ENCODE measurements around the gene ACSM2B. TPM values are rescaled to one million over a fixed set of nuclear protein-coding genes. Genes with fewer than 3 reads are reported as not detected.
"Not testable (repeated sequence)": the region's sequence is repeated elsewhere in the genome, so short reads cannot be mapped to it uniquely, and the experiment has no call there.

The ACSM2B gene
- total RNA-seq, 1 experiment from 2014 or later: not detected

DNA sequence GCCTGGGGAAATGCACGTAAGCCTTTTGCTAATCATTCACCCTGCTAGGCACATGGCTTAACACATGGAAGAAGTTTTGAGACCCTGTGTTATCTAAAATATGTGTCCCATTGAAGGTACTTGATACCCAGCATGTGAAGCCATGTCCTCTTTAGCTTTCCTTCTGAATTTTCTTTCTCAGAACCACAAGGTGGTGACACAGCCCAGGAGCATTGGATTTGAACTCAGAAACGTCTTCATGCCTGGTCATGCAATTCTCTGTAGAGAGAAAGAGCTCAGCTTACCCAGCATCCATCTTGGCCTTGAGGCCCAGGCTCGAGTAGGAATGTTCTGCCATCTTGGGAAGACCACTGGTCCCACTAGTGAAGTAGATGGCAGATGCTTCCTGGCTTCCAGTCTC lies 22.7 kb downstream of the ACSM2B start:
- H3K9me2 ChIP-seq (replicated peaks; ENCODE audit: low read length); H3K4me3 ChIP-seq (ENCODE audit: low read length); intact Hi-C loops (cut with micrococcal nuclease); H3K79me2 ChIP-seq (ENCODE audit: low read length); CTCF ChIA-PET; POLR2A ChIA-PET (ENCODE audit: unreplicated experiment); DNase-seq; H3K9ac ChIP-seq (ENCODE audit: low read length); H3K36me3 ChIP-seq (ENCODE audit: low read depth, low read length); BruUV-seq (replicated peaks); H3K27me3 ChIP-seq (ENCODE audit: low read length); H2AFZ ChIP-seq (ENCODE audit: low read length); H3K27ac ChIP-seq (ENCODE audit: low read length); ATAC-seq; H4K20me1 ChIP-seq (ENCODE audit: low read length); H3K4me1 ChIP-seq (ENCODE audit: insufficient read depth, low read length); H3F3A ChIP-seq (ENCODE audit: low read length, unreplicated experiment); H3K9me3 ChIP-seq (ENCODE audit: low read length); H3K4me2 ChIP-seq (ENCODE audit: low read length): not testable (repeated sequence)

DNA sequence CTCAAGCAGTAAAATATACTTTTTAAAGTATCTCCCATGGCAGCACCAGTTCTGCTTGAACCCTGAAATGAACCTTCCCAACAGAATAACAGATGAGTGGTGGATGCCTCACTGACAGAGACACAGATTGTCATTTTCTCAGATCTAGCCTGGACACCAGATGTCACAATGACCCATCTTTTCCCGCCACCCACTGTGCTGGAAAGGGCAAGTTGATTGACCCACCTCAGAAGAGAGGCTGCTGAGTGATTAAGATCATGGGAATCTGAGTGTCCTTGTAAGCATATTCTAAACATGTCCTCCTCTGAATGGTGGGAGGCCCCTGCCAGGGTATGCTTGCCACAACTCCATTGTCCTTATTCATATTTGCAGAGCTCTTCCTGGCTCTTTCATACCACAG lies 29.2 kb downstream of the ACSM2B start:
- H4K20me1 ChIP-seq (ENCODE audit: low read length); H3K4me2 ChIP-seq (ENCODE audit: low read length); H3K9ac ChIP-seq (ENCODE audit: low read length); CTCF ChIA-PET; BruUV-seq (replicated peaks); H3K9me2 ChIP-seq (replicated peaks; ENCODE audit: low read length); H3K9me3 ChIP-seq (ENCODE audit: low read length); ATAC-seq; intact Hi-C loops (cut with micrococcal nuclease); H2AFZ ChIP-seq (ENCODE audit: low read length); H3K4me3 ChIP-seq (ENCODE audit: low read length); H3K4me1 ChIP-seq (ENCODE audit: insufficient read depth, low read length); H3K36me3 ChIP-seq (ENCODE audit: low read depth, low read length); H3F3A ChIP-seq (ENCODE audit: low read length, unreplicated experiment); H3K27me3 ChIP-seq (ENCODE audit: low read length); POLR2A ChIA-PET (ENCODE audit: unreplicated experiment); DNase-seq; H3K27ac ChIP-seq (ENCODE audit: low read length); H3K79me2 ChIP-seq (ENCODE audit: low read length): not testable (repeated sequence)

DNA sequence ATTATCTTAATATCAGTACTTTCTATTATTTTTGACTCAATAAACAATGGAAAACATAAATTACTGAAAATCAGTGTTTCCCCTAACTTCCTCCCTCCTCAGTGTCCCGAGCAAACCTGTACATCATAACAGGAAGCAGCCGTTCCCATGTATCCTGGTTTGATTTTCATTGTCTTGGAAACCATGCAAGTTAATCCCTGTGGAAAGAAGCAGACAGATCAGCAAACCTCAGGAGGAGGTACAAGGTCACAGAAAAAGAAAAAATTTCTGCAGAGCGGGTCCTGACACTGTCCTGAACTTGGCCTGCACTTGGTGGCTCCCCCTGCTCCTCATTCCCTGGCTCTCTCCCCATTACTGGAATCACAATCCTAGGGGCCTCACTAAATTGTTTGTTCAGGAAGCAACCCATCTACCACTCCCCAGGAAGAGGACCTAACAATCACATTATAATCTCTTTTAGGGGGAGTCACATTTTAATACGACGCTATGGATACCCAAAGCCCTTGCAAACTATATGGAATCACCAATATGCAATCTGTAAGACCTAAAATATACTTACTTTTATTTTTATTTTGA lies 29.8 kb downstream of the ACSM2B start:
- H3K4me3 ChIP-seq (ENCODE audit: low read length); H3K9me2 ChIP-seq (replicated peaks; ENCODE audit: low read length); H3F3A ChIP-seq (ENCODE audit: low read length, unreplicated experiment); H3K36me3 ChIP-seq (ENCODE audit: low read depth, low read length); H3K9me3 ChIP-seq (ENCODE audit: low read length); H3K27me3 ChIP-seq (ENCODE audit: low read length); H3K4me2 ChIP-seq (ENCODE audit: low read length); POLR2A ChIA-PET (ENCODE audit: unreplicated experiment); DNase-seq; H2AFZ ChIP-seq (ENCODE audit: low read length); H4K20me1 ChIP-seq (ENCODE audit: low read length); H3K9ac ChIP-seq (ENCODE audit: low read length); CTCF ChIA-PET; H3K79me2 ChIP-seq (ENCODE audit: low read length); ATAC-seq; intact Hi-C loops (cut with micrococcal nuclease); BruUV-seq (replicated peaks); H3K4me1 ChIP-seq (ENCODE audit: insufficient read depth, low read length); H3K27ac ChIP-seq (ENCODE audit: low read length): not testable (repeated sequence)

DNA sequence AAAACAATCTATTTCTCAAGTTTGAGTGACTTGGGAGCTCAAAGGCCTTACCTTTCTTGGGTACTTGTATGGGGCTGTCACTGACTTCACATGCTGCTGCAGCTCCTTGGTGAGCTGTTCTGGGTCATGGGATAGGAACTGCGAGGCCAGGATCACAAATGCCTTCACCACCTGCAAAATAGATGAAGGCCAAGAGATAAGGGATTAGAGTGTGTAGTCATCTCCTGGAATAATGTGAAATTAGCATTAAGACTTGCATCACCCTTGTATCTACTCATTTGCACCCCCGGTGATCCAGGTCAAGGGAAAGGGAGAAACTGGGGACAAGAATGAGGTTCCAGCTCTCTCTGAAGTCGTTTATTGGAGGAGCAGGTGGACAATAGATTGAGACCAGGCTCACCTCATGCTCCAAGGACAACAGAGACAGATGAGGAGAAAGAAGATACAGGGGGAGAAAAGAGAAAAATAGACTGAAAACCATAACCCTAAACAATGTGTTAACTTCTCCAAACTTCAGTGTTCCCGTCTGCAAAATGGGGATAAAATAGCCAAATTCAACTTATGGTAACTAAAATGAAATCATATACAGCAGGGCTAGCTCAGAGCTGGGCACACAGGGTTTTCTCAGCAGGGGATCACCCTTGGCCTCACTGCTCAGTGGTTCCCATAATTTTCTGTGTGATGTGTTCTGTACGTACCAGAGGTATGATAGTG lies 35.4 kb downstream of the ACSM2B start:
- H3F3A ChIP-seq (ENCODE audit: low read length, unreplicated experiment); H3K4me2 ChIP-seq (ENCODE audit: low read length); H3K4me1 ChIP-seq (ENCODE audit: insufficient read depth, low read length); H3K27me3 ChIP-seq (ENCODE audit: low read length); H3K27ac ChIP-seq (ENCODE audit: low read length); H3K9ac ChIP-seq (ENCODE audit: low read length); DNase-seq; H3K36me3 ChIP-seq (ENCODE audit: low read depth, low read length); ATAC-seq; H3K79me2 ChIP-seq (ENCODE audit: low read length); H3K4me3 ChIP-seq (ENCODE audit: low read length); H2AFZ ChIP-seq (ENCODE audit: low read length); POLR2A ChIA-PET (ENCODE audit: unreplicated experiment); CTCF ChIA-PET; H4K20me1 ChIP-seq (ENCODE audit: low read length); intact Hi-C loops (cut with micrococcal nuclease); H3K9me2 ChIP-seq (replicated peaks; ENCODE audit: low read length); BruUV-seq (replicated peaks); H3K9me3 ChIP-seq (ENCODE audit: low read length): not testable (repeated sequence)

DNA sequence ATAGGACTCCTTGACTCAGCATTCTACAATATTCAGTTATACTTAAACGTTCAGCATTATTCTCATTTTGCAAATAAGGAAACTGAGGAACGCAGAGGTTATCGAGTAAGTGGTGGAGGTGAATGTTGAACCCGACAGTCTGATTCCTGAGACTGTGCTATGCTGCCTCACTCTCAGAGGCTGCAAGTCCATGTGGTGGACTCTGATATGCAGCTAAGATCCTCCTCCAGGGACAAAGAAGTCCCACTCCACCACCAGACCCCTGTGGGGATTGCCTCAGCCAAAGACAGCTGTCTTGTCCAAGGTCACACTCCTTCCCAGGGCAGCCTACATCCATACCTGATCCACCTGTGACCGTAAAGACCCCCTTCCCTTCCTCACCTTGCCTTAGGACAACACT lies 37.5 kb downstream of the ACSM2B start:
- TF ChIP-seq EZH2phosphoT487 (IDR thresholded peaks at IDR 0.05; ENCODE audit: borderline replicate concordance, low read length): no peak
- no peak for TF ChIP-seq EZH2 (IDR thresholded peaks at IDR 0.05; ENCODE audit: low read length, unreplicated experiment)
- TF ChIP-seq, protein P1, sequence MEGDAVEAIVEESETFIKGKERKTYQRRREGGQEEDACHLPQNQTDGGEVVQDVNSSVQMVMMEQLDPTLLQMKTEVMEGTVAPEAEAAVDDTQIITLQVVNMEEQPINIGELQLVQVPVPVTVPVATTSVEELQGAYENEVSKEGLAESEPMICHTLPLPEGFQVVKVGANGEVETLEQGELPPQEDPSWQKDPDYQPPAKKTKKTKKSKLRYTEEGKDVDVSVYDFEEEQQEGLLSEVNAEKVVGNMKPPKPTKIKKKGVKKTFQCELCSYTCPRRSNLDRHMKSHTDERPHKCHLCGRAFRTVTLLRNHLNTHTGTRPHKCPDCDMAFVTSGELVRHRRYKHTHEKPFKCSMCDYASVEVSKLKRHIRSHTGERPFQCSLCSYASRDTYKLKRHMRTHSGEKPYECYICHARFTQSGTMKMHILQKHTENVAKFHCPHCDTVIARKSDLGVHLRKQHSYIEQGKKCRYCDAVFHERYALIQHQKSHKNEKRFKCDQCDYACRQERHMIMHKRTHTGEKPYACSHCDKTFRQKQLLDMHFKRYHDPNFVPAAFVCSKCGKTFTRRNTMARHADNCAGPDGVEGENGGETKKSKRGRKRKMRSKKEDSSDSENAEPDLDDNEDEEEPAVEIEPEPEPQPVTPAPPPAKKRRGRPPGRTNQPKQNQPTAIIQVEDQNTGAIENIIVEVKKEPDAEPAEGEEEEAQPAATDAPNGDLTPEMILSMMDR (conservative IDR thresholded peaks at IDR 0.05; ENCODE audit: low read depth, low read length): no peak
- no peaks in the 10 kb centered on the region for H3K4me1 ChIP-seq (ENCODE audit: insufficient read depth, low read length)
- POLR2A ChIA-PET (ENCODE audit: unreplicated experiment): no interaction called here

More for the DNA sequence above, 37.5 kb downstream of the ACSM2B start:
- BruUV-seq (replicated peaks): no TSS peak
- H3K4me2 ChIP-seq (ENCODE audit: low read length): no peak overlapping the region
- intact Hi-C loops (cut with micrococcal nuclease): no loop called here
- no peaks in the 10 kb centered on the region for H3K9me3 ChIP-seq (ENCODE audit: low read length)
- CTCF ChIA-PET: no interaction called here
- H2AFZ ChIP-seq (ENCODE audit: low read length): no peak overlapping the region
- no peak overlapping the region for H3K9ac ChIP-seq (ENCODE audit: low read length)
- H3K36me3 ChIP-seq (ENCODE audit: low read depth, low read length): no peaks in the 10 kb centered on the region
- no peaks in the 10 kb centered on the region for H4K20me1 ChIP-seq (ENCODE audit: low read length)
- H3K27me3 ChIP-seq (ENCODE audit: low read length): no peaks in the 10 kb centered on the region
- no peak overlapping the region for H3K27ac ChIP-seq (ENCODE audit: low read length)
- DNase-seq (no peak), ATAC-seq (no peak)
- H3F3A ChIP-seq (ENCODE audit: low read length, unreplicated experiment): no peaks in the 10 kb centered on the region
- no peaks in the 10 kb centered on the region for H3K9me2 ChIP-seq (replicated peaks; ENCODE audit: low read length)
- no peak overlapping the region for H3K4me3 ChIP-seq (ENCODE audit: low read length)
- H3K79me2 ChIP-seq (ENCODE audit: low read length): no peaks in the 10 kb centered on the region

All from PC-3 (cell line).